Heart right ventricle (tissue), 16 donors: ENCODE measurements around the gene MGAT3. TPM values are rescaled to one million over a fixed set of nuclear protein-coding genes. Genes with fewer than 3 reads are reported as not detected.

ENCODE experiments used
- ATAC-seq, 8 donors: fragments of 200-7000 bp; cut with Tn5 transposase; one replicate each; pipeline ENCODE4 v1.9.1; 2020; ENCODE audit warnings: mild to moderate bottlenecking in 8 of 8, moderate library complexity in 8 of 8, moderate number of reproducible peaks in 1 of 8
- DNase-seq, 2 donors: peaks; one replicate each; pipeline ENCODE4 v3.0.0-alpha.2; 2020
- H3K27ac ChIP-seq, 10 donors: fragments of 200-600 bp; sonication (generic) in 2 of 10; one replicate each; pipeline versions ENCODE4 v1.5.0 to v1.8.0; 2020 to 2022; ENCODE audit warnings: mild to moderate bottlenecking in 3 of 10
- H3K27me3 ChIP-seq, 7 donors: fragments of 200-600 bp; one replicate each; pipeline ENCODE4 v1.8.0; 2021 to 2022; ENCODE audit warnings: mild to moderate bottlenecking in 2 of 7
- H3K36me3 ChIP-seq, 9 donors: fragments of 200-600 bp; sonication (generic) in 1 of 9; one replicate each; pipeline versions ENCODE4 v1.5.0 to v1.8.0; 2020 to 2022; ENCODE audit warnings: mild to moderate bottlenecking in 2 of 9
- H3K4me1 ChIP-seq, 9 donors: fragments of 200-600 bp; sonication (generic) in 1 of 9; one replicate each; pipeline versions ENCODE4 v1.5.0 to v1.8.0; 2020 to 2022; ENCODE audit warnings: mild to moderate bottlenecking in 4 of 9
- H3K4me3 ChIP-seq, 10 donors: fragments of 200-600 bp; sonication (generic) in 2 of 10; one replicate each; pipeline versions ENCODE4 v1.5.0 to v1.8.0; 2020 to 2022; ENCODE audit warnings: mild to moderate bottlenecking in 7 of 10, moderate library complexity in 2 of 10
- H3K9me3 ChIP-seq, 11 donors: fragments of 200-600 bp in 10 of 11; sonication (generic) in 2 of 11; one replicate each; pipeline versions ENCODE4 v1.5.0 to v1.8.0; 2013 to 2022; ENCODE audit warnings: mild to moderate bottlenecking in 2 of 11, control low read depth in 1 of 11, moderate library complexity in 1 of 11
- WGBS, 2 donors: extraction: QIAGEN DNeasy Blood & Tissue Kit; methylation state at CpG; one replicate each; pipeline ENCODE4 v1.1.7; 2013; ENCODE audit warnings: inconsistent platforms in 1 of 2; 5-methylcytosine and 5-hydroxymethylcytosine counted together
- intact Hi-C, 10 donors: fragments of 100-400 bp; cut with DNase I; formaldehyde crosslinking; loops; one replicate each; pipeline versions ENCODE4 v1.11.1 to v1.14.2; 2022
- polyA plus RNA-seq, 2 donors: library from polyadenylated mRNA; stranded (reverse); fragments of 200-250 nt; gene quantifications; one replicate each; pipeline ENCODE4 v1.2.3, GENCODE V29; 2013
- total RNA-seq, 10 donors: library from RNA; stranded (reverse); fragmentation: NEBNext Ultra II Directional in 3 of 10; extraction: Animal tissue kit (Norgen Biotek cat#: 25700) in 3 of 10; gene quantifications; one replicate each; pipeline versions ENCODE4 v1.2.1 to v1.2.4, GENCODE V29; 2021 to 2023
- TF ChIP-seq, protein P1 (sequence below), 9 donors: fragments of 200-600 bp; sonication (generic) in 2 of 9; IDR thresholded peaks; one replicate each; pipeline versions ENCODE4 v1.5.0 to v1.8.0; 2021 to 2022; ENCODE audit warnings: antibody characterized with exemption in 9 of 9, mild to moderate bottlenecking in 5 of 9, moderate library complexity in 1 of 9
- donor health status: Arrhythmogenic right ventricular cardiomyopathy.
- donor health status: ischemic (EF 13 %, LVEDD 7.1; RV severe dilation, severe dysfunction).
- donor health status: healthy with polysubstance abuse.
- donor health status: DM: no; HTN: yes; CAD: no.
- donor health status: DM: no; HTN: no; CAD: no.
- donor health status: ischemic (EF 25% LVEDD 6.9; RV normal size, moderate dysfunction).
- donor health status: ischemic (EF 25% LVEDD 5.7; RV mildly dilated, moderate dysfunction).
- donor health status: healthy.
- donor health status: DM: yes; HTN: yes; CAD: no.
- donor health status: Ischemic cardiomyopathy.
- donor health status: ischemic (EF 35%, LVEDD 5.7; RV mildly dilated, moderate dysfunction).
- donor health status: nonischemic (EF 11% LVEDD 7.7; RV severe dilation, severe dysfunction).
- donor health status: DM: yes; HTN: yes; CAD: no.
- donor health status: PGD.
- donor health status: ischemic (EF 29% LVEDD 5.4; RV normal size, mild dysfunction).
- donor health status: nonischemic (EF 23%, LVEDD 6.1; RV moderate dilation, normal function).

The MGAT3 gene
- total and polyA plus RNA-seq, 12 donors = 1.8 to 14.0 (median 3.9) TPM

DNA sequence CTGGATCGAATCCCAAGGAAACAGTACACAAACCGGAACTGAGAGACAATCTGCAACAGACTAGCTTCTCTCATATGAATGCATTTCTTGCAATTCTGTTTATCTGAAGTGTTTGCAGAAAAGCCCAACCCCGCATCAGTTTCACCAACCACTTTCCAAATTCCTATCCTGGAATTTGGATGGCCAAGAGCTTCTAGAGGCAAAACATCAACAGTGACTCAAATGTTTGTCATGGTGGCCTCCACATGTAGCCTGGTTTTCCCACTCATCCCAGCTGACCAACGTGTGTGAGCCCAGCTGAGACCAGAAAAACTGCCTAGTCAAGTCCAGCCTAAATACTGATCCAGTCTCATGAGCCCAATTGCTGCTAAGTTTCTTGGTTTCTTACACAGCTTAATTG lies 36.9 kb downstream of the MGAT3 start:
- Histone ChIP-seq H3K4me3 (no peak overlapping the region), H3K36me3 (peaks cover 0 to 3% (median 0%) of the 10 kb centered on the region in 9 donors), H3K9me3 (no peaks in the 10 kb centered on the region), H3K27me3 (no peaks in the 10 kb centered on the region), H3K4me1 (peaks cover 5 to 51% (median 18%) of the 10 kb centered on the region in 9 donors), H3K27ac (no peak overlapping the region)
- intact Hi-C loops = loop anchor here in 6 of 10 donors (5.0 to 10.0 kb wide), 4 partner anchors 34 to 59 kb away; partner anchors contain the start of gene RPS19BP1 (in 2 of the 6)
- TF ChIP-seq, protein P1, sequence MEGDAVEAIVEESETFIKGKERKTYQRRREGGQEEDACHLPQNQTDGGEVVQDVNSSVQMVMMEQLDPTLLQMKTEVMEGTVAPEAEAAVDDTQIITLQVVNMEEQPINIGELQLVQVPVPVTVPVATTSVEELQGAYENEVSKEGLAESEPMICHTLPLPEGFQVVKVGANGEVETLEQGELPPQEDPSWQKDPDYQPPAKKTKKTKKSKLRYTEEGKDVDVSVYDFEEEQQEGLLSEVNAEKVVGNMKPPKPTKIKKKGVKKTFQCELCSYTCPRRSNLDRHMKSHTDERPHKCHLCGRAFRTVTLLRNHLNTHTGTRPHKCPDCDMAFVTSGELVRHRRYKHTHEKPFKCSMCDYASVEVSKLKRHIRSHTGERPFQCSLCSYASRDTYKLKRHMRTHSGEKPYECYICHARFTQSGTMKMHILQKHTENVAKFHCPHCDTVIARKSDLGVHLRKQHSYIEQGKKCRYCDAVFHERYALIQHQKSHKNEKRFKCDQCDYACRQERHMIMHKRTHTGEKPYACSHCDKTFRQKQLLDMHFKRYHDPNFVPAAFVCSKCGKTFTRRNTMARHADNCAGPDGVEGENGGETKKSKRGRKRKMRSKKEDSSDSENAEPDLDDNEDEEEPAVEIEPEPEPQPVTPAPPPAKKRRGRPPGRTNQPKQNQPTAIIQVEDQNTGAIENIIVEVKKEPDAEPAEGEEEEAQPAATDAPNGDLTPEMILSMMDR (IDR thresholded peaks at IDR 0.05) = no peak
- WGBS, 2 donors = 58 to 72% methylated on average over 4 of the region's 4 CpGs
- ATAC-seq (no peak), DNase-seq (no peak)

DNA sequence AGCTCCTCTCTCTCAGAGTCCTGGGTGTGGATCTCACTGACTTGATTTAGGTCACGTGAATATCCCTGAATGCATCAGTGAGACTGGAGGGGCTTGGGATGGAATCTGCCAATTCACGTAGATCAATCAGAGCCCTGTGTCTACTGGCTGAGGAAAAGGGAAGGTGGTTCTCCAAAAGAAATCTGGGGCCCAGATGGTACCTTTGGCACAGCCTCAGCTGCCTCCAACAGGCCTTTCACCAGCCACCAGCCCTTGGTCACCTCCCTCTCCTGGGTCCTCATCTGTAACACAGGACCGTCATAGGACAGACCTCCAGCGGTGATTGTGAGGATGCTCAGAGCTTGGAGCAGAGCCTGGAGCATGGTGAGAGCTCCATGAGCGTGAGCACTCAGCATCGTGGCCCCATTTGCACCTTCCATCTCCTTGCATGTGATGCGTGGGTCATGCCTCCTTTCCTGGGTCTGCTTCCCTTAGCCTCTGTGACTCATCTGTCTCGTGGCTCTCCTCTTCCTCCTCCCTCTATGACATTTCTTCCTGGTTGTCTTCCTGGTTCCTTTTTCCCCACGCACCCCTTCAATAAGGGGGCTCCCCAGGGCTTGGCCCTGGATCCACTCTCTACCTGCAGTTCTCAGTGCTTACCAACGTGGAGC lies 37.8 kb downstream of the MGAT3 start:
- Histone ChIP-seq H3K9me3 (no peaks in the 10 kb centered on the region), H3K27me3 (no peaks in the 10 kb centered on the region), H3K4me1 (peaks cover 9 to 49% (median 20%) of the 10 kb centered on the region in 9 donors), H3K27ac (peak overlapping the region in 1 of 10 donors; percentile 71), H3K4me3 (no peak overlapping the region), H3K36me3 (no peaks in the 10 kb centered on the region)
- ATAC-seq = no peak
- intact Hi-C loops = loop anchor here in 6 of 10 donors (5.0 to 10.0 kb wide), 4 partner anchors 33 to 60 kb away; partner anchors contain the start of gene RPS19BP1 (in 2 of the 6)
- TF ChIP-seq, protein P1 (IDR thresholded peaks at IDR 0.05) = no peak
- 74 to 78% methylated on average over 10 of the region's 10 CpGs for WGBS, 2 donors
- DNase-seq = no peak

GRCh38 chr22:39496131-39496838 lies 39.5 kb downstream of the MGAT3 start:
- WGBS, 2 donors = 35 to 40% methylated on average over 13 of the region's 13 CpGs
- intact Hi-C loops = loop anchor here in 2 of 10 donors (2.0 to 10.0 kb wide), 2 partner anchors 33 to 61 kb away; no protein-coding TSS in a partner anchor
- no peak overlapping the region for H3K4me3 ChIP-seq
- ATAC-seq (peak; percentile 46 to 80 (median 68)), DNase-seq (peak; percentile 71 to 86)
- TF ChIP-seq, protein P1 (IDR thresholded peaks at IDR 0.05) = peak; percentile 65 to 87 (median 79)
- H3K4me1 ChIP-seq = peaks cover 11 to 58% (median 32%) of the 10 kb centered on the region in 9 donors
- no peaks in the 10 kb centered on the region for H3K36me3 ChIP-seq
- peak overlapping the region in 7 of 10 donors; percentile 12 to 71 (median 38) for H3K27ac ChIP-seq
- no peaks in the 10 kb centered on the region for H3K9me3 ChIP-seq
- no peaks in the 10 kb centered on the region for H3K27me3 ChIP-seq

DNA sequence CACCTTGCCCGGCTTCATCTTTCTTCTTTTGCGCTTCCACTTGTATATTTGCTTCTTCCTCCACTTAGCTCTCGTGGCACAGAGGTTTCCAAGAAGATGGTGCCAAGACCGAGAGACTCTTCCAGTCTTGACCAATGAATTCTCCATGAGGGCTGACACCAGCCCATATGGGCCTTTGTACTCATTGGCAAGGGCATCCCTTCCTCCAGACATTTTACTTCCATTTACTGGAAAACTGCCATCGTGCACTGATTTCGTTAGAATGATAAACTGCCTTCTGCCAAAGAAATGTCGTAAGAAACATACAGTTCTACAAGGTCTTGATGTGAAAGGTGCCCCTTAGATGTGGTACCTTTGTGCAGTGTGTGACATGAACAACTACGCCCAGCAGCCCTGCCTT lies 40.6 kb downstream of the MGAT3 start:
- peaks cover 17 to 65% (median 38%) of the 10 kb centered on the region in 9 donors for H3K4me1 ChIP-seq
- no peak for ATAC-seq
- DNase-seq = no peak
- intact Hi-C loops = loop anchor here in 2 of 10 donors (2.0 to 10.0 kb wide), 2 partner anchors 31 to 63 kb away; no protein-coding TSS in a partner anchor
- WGBS, 2 donors = 82 to 92% methylated on average over 8 of the region's 8 CpGs
- no peak overlapping the region for H3K4me3 ChIP-seq
- no peaks in the 10 kb centered on the region for H3K27me3 ChIP-seq
- TF ChIP-seq, protein P1 (IDR thresholded peaks at IDR 0.05) = no peak
- no peaks in the 10 kb centered on the region for H3K9me3 ChIP-seq
- H3K36me3 ChIP-seq = no peaks in the 10 kb centered on the region
- H3K27ac ChIP-seq = peak overlapping the region in 2 of 10 donors; percentile 59 to 76
